ENCODE measurements around the gene CARMIL1. TPM values are rescaled to one million over a fixed set of nuclear protein-coding genes. Genes with fewer than 3 reads are reported as not detected.

CARMIL1 gene
- total RNA-seq, 1 experiment from 2014 or later, result 23.6 TPM

GRCh38 chr6:25623065-25623464 is 343.9 kb downstream of the CARMIL1 start:
- H2BK20ac ChIP-seq (ENCODE audit: low read depth, low read length, poor library complexity, severe bottlenecking), result no peak overlapping the region
- H2BK15ac ChIP-seq (ENCODE audit: low read depth, low read length), result no peak overlapping the region
- H3K79me1 ChIP-seq (ENCODE audit: insufficient read depth, low read depth, low read length, poor library complexity, severe bottlenecking), result no peaks in the 10 kb centered on the region
- H3K4ac ChIP-seq (ENCODE audit: low read depth, low read length), result no peak overlapping the region
- H2AFZ ChIP-seq (ENCODE audit: low read length), result no peak overlapping the region
- H3K23me2 ChIP-seq (ENCODE audit: insufficient read length, low read depth, low read length, poor library complexity, severe bottlenecking), result no peaks in the 10 kb centered on the region
- no CpG with 5 or more reads among the region's 1 CpG for WGBS (ENCODE audit: extremely low coverage, insufficient read length, low lambda C conversion rate)
- H3K27me3 ChIP-seq (ENCODE audit: insufficient read depth, low read length), result no peaks in the 10 kb centered on the region; the same call in 1 of the 2 replicates
- Mint-ChIP-seq H3K4me1 (peaks cover 22 to 24% of the 10 kb centered on the region in 2 experiments), H3K4me3 (no peak overlapping the region), H3K9me3 (no peaks in the 10 kb centered on the region), H3K27me3 (ENCODE audit: low read depth) (no peaks in the 10 kb centered on the region), H3K36me3 (ENCODE audit: insufficient read depth in 1 of 3, low read depth in 3 of 3) (peaks cover 0 to 2% (median 0%) of the 10 kb centered on the region in 3 experiments; a peak in 3 of 7 replicates), H3K27ac (peak overlapping the region in 1 of 3 experiments; percentile 62; a peak in 1 of 7 replicates)
- no peak overlapping the region for H3T11ph ChIP-seq (ENCODE audit: low read length)
- no peak overlapping the region for H4K5ac ChIP-seq (ENCODE audit: insufficient read length, low read depth, low read length)
- H3K79me2 ChIP-seq (ENCODE audit: insufficient read depth, low read length), result no peaks in the 10 kb centered on the region
- TF ChIP-seq, protein P1, sequence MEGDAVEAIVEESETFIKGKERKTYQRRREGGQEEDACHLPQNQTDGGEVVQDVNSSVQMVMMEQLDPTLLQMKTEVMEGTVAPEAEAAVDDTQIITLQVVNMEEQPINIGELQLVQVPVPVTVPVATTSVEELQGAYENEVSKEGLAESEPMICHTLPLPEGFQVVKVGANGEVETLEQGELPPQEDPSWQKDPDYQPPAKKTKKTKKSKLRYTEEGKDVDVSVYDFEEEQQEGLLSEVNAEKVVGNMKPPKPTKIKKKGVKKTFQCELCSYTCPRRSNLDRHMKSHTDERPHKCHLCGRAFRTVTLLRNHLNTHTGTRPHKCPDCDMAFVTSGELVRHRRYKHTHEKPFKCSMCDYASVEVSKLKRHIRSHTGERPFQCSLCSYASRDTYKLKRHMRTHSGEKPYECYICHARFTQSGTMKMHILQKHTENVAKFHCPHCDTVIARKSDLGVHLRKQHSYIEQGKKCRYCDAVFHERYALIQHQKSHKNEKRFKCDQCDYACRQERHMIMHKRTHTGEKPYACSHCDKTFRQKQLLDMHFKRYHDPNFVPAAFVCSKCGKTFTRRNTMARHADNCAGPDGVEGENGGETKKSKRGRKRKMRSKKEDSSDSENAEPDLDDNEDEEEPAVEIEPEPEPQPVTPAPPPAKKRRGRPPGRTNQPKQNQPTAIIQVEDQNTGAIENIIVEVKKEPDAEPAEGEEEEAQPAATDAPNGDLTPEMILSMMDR (conservative IDR thresholded peaks at IDR 0.05), result no peak
- H3K14ac ChIP-seq (ENCODE audit: insufficient read depth, low read length), result no peak overlapping the region
- H3K27ac ChIP-seq (ENCODE audit: insufficient read length, low read depth, low read length), result no peak overlapping the region
- no peak overlapping the region for H2BK12ac ChIP-seq (ENCODE audit: insufficient read length, low read depth, low read length)
- DNase-seq, result no peak
- H2BK5ac ChIP-seq (ENCODE audit: insufficient read length, low read length), result no peak overlapping the region
- H2BK120ac ChIP-seq (ENCODE audit: low read depth, low read length, poor library complexity, severe bottlenecking), result no peak overlapping the region
- no peak overlapping the region for H4K91ac ChIP-seq (ENCODE audit: insufficient read length, low read depth, low read length)
- H4K8ac ChIP-seq (replicated peaks; ENCODE audit: insufficient read length, low read depth, low read length), result no peak overlapping the region
- H3K56ac ChIP-seq (ENCODE audit: insufficient read length, low read depth, low read length), result no peak overlapping the region
- H3K4me1 ChIP-seq (ENCODE audit: insufficient read depth, low read length), result peaks cover 3% of the 10 kb centered on the region; the same call in 1 of the 2 replicates
- H3K4me2 ChIP-seq (ENCODE audit: insufficient read depth, insufficient read length, low read length), result no peak overlapping the region
- no peak overlapping the region for H2AK5ac ChIP-seq (ENCODE audit: insufficient read length, low read length)
- no peak overlapping the region for H3K9ac ChIP-seq (ENCODE audit: extremely low read depth, insufficient read length, low read length)
- no peaks in the 10 kb centered on the region for H3K9me3 ChIP-seq (ENCODE audit: control insufficient read depth, low read depth, low read length)
- H4K20me1 ChIP-seq (ENCODE audit: control insufficient read depth, insufficient read depth, insufficient read length), result no peaks in the 10 kb centered on the region
- no peak overlapping the region for H3K23ac ChIP-seq (ENCODE audit: insufficient read length, low read depth, low read length)
- H3K18ac ChIP-seq (ENCODE audit: insufficient read length, low read depth, low read length), result no peak overlapping the region

Measured in H9 (cell line).